Hepatic stellate cell (primary cell): ENCODE results near the gene CYP2B6.
"Not testable (repeated sequence)": the region's sequence is repeated elsewhere in the genome, so short reads cannot be mapped to it uniquely, and the experiment has no call there.

Experiments used
- DNase-seq: peaks from one replicate; pipeline ENCODE4 v3.0.0; 2011; ENCODE audit warnings: low spot score

CYP2B6 gene

GRCh38 chr19:41031916-41032315 is 40.8 kb downstream of the CYP2B6 start:
- DNase-seq, result no peak

GRCh38 chr19:41033324-41033723 is 42.2 kb downstream of the CYP2B6 start:
- DNase-seq, result not testable (repeated sequence)

GRCh38 chr19:41039806-41040205 is 48.7 kb downstream of the CYP2B6 start:
- no peak for DNase-seq

- not testable (repeated sequence) for DNase-seq
These were observed 54.0 kb downstream of the CYP2B6 start for GRCh38 chr19:41045095-41045494.

GRCh38 chr19:41050426-41050825 is 59.3 kb downstream of the CYP2B6 start:
- DNase-seq, result no peak

GRCh38 chr19:41052162-41052561 is 61.1 kb downstream of the CYP2B6 start:
- not testable (repeated sequence) for DNase-seq

- DNase-seq, result not testable (repeated sequence)
These were observed 62.2 kb downstream of the CYP2B6 start for GRCh38 chr19:41053331-41053730.

GRCh38 chr19:41064974-41065569 is 74.0 kb downstream of the CYP2B6 start:
- peak; percentile 25 for DNase-seq
